H9 (cell line): ENCODE measurements around the gene DCC. TPM values are rescaled to one million over a fixed set of nuclear protein-coding genes. Genes with fewer than 3 reads are reported as not detected.

Source experiments
- DNase-seq: peaks from one replicate; pipeline ENCODE4 v3.0.0-alpha.2; 2017
- H2AFZ ChIP-seq: one replicate; pipeline ENCODE4 v1.6.1; 2013; ENCODE audit warnings: mild to moderate bottlenecking, low read length, control low read depth, moderate library complexity
- H2AK5ac ChIP-seq: 2 replicates; pipeline ENCODE4 v1.6.1; 2013; ENCODE audit warnings: low read length, control low read depth, mixed read lengths; ENCODE audit not compliant: insufficient read length
- H2BK120ac ChIP-seq: one replicate; pipeline ENCODE4 v1.6.1; 2013; ENCODE audit warnings: low read depth, mild to moderate bottlenecking, low read length, control low read depth, inconsistent platforms; ENCODE audit not compliant: poor library complexity, severe bottlenecking
- H2BK12ac ChIP-seq: 2 replicates; pipeline ENCODE4 v1.6.1; 2013; ENCODE audit warnings: low read length, control low read depth, mixed read lengths, low read depth; ENCODE audit not compliant: insufficient read length
- H2BK15ac ChIP-seq: 2 replicates; pipeline ENCODE4 v1.6.1; 2013; ENCODE audit warnings: low read depth, low read length, control low read depth
- H2BK20ac ChIP-seq: one replicate; pipeline ENCODE4 v1.6.1; 2013; ENCODE audit warnings: low read depth, mild to moderate bottlenecking, low read length, control low read depth, inconsistent platforms; ENCODE audit not compliant: poor library complexity, severe bottlenecking
- H2BK5ac ChIP-seq: 2 replicates; pipeline ENCODE4 v1.6.1; 2013; ENCODE audit warnings: low read length, control low read depth, mixed read lengths; ENCODE audit not compliant: insufficient read length
- H3K14ac ChIP-seq: 2 replicates; pipeline ENCODE4 v1.6.1; 2013; ENCODE audit warnings: low read length, control low read depth; ENCODE audit not compliant: insufficient read depth
- H3K18ac ChIP-seq: 2 replicates; pipeline ENCODE4 v1.6.1; 2013; ENCODE audit warnings: low read depth, mild to moderate bottlenecking, mixed read lengths, low read length, control low read depth; ENCODE audit not compliant: insufficient read length
- H3K23ac ChIP-seq: 2 replicates; pipeline ENCODE4 v1.6.1; 2013; ENCODE audit warnings: low read length, control low read depth, mixed read lengths, low read depth; ENCODE audit not compliant: insufficient read length
- H3K23me2 ChIP-seq: 2 replicates; pipeline ENCODE4 v1.6.1; 2013; ENCODE audit warnings: low read depth, mild to moderate bottlenecking, mixed read lengths, low read length, control low read depth; ENCODE audit not compliant: insufficient read length, poor library complexity, severe bottlenecking
- H3K27ac ChIP-seq: 2 replicates; pipeline ENCODE4 v1.5.1; 2013; ENCODE audit warnings: low read length, control low read depth, mixed read lengths, low read depth; ENCODE audit not compliant: insufficient read length
- H3K27me3 ChIP-seq: 2 replicates; pipeline ENCODE4 v1.6.1; 2013; ENCODE audit warnings: low read length, control low read depth, inconsistent platforms; ENCODE audit not compliant: insufficient read depth
- H3K4ac ChIP-seq: 2 replicates; pipeline ENCODE4 v1.6.1; 2013; ENCODE audit warnings: low read depth, mild to moderate bottlenecking, control low read depth, inconsistent platforms, low read length, moderate library complexity
- H3K4me1 ChIP-seq: 2 replicates; pipeline ENCODE4 v1.6.1; 2013; ENCODE audit warnings: low read length, control low read depth, inconsistent platforms; ENCODE audit not compliant: insufficient read depth
- H3K4me2 ChIP-seq: 2 replicates; pipeline ENCODE4 v1.6.1; 2013; ENCODE audit warnings: low read length, control low read depth, mixed read lengths; ENCODE audit not compliant: insufficient read length, insufficient read depth
- H3K56ac ChIP-seq: 2 replicates; pipeline ENCODE4 v1.6.1; 2013; ENCODE audit warnings: low read depth, mild to moderate bottlenecking, mixed read lengths, low read length, control low read depth; ENCODE audit not compliant: insufficient read length
- H3K79me1 ChIP-seq: 2 replicates; pipeline ENCODE4 v1.6.1; 2013; ENCODE audit warnings: low read depth, mild to moderate bottlenecking, moderate library complexity, low read length, control low read depth, inconsistent platforms; ENCODE audit not compliant: insufficient read depth, poor library complexity, severe bottlenecking
- H3K79me2 ChIP-seq: 2 replicates; pipeline ENCODE4 v1.6.1; 2013; ENCODE audit warnings: low read length, control low read depth, inconsistent platforms; ENCODE audit not compliant: insufficient read depth
- H3K9ac ChIP-seq: 2 replicates; pipeline ENCODE4 v1.6.1; 2013; ENCODE audit warnings: low read length, control low read depth, mixed read lengths; ENCODE audit not compliant: insufficient read length; ENCODE audit errors: extremely low read depth
- H3K9me3 ChIP-seq: one replicate; pipeline ENCODE4 v1.6.1; 2013; ENCODE audit warnings: low read depth, low read length, inconsistent platforms; ENCODE audit not compliant: control insufficient read depth
- H3T11ph ChIP-seq: one replicate; pipeline ENCODE4 v1.6.1; 2013; ENCODE audit warnings: mild to moderate bottlenecking, low read length, control low read depth, inconsistent platforms
- H4K20me1 ChIP-seq: one replicate; pipeline ENCODE4 v1.6.1; 2013; ENCODE audit not compliant: control insufficient read depth, insufficient read length, insufficient read depth
- H4K5ac ChIP-seq: 2 replicates; pipeline ENCODE4 v1.6.1; 2013; ENCODE audit warnings: low read depth, mild to moderate bottlenecking, mixed read lengths, low read length, control low read depth; ENCODE audit not compliant: insufficient read length
- H4K8ac ChIP-seq: replicated peaks from 2 replicates; pipeline ENCODE4 v1.6.1; 2013; ENCODE audit warnings: low read length, control low read depth, mixed read lengths, low read depth; ENCODE audit not compliant: insufficient read length
- H4K91ac ChIP-seq: 2 replicates; pipeline ENCODE4 v1.6.1; 2013; ENCODE audit warnings: low read depth, mild to moderate bottlenecking, moderate library complexity, mixed read lengths, low read length, control low read depth; ENCODE audit not compliant: insufficient read length
- H3K27ac Mint-ChIP-seq, 3 experiments: 2 replicates in 2 of 3; 3 replicates in 1 of 3; pipeline ENCODE4 v1.8.0; 2020 to 2021; ENCODE audit warnings: mixed read lengths in 3 of 3, mild to moderate bottlenecking in 1 of 3, moderate library complexity in 1 of 3
- H3K27me3 Mint-ChIP-seq: 2 replicates; pipeline ENCODE4 v1.8.0; 2021; ENCODE audit warnings: low read depth, mild to moderate bottlenecking, moderate library complexity, mixed read lengths
- H3K36me3 Mint-ChIP-seq, 3 experiments: 2 replicates in 2 of 3; 3 replicates in 1 of 3; pipeline ENCODE4 v1.8.0; 2020 to 2021; ENCODE audit warnings: low read depth in 3 of 3, mixed read lengths in 3 of 3; ENCODE audit not compliant: insufficient read depth in 1 of 3
- H3K4me1 Mint-ChIP-seq, 2 experiments: 2 replicates each; pipeline ENCODE4 v1.8.0; 2020; ENCODE audit warnings: mixed read lengths in 2 of 2
- H3K4me3 Mint-ChIP-seq, 2 experiments: 2 replicates in 1 of 2; 3 replicates in 1 of 2; pipeline ENCODE4 v1.8.0; 2020 to 2021; ENCODE audit warnings: mild to moderate bottlenecking in 2 of 2, mixed read lengths in 2 of 2, moderate library complexity in 1 of 2
- H3K9me3 Mint-ChIP-seq, 2 experiments: 2 replicates in 1 of 2; 3 replicates in 1 of 2; pipeline ENCODE4 v1.8.0; 2020; ENCODE audit warnings: mild to moderate bottlenecking in 2 of 2, mixed read lengths in 2 of 2, moderate library complexity in 1 of 2
- total RNA-seq: library from RNA; stranded (reverse); gene quantifications from 2 replicates; pipeline ENCODE4 v1.2.1, GENCODE V29; 2021
- TF ChIP-seq, protein P1 (sequence below): fragments of 200-600 bp; sonication (generic); conservative IDR thresholded peaks from 3 replicates; pipeline ENCODE4 v1.8.0; 2021; ENCODE audit warnings: antibody characterized with exemption, mild to moderate bottlenecking

DCC gene
- total RNA-seq, 1 experiment from 2014 or later: 0.35 TPM

DNA sequence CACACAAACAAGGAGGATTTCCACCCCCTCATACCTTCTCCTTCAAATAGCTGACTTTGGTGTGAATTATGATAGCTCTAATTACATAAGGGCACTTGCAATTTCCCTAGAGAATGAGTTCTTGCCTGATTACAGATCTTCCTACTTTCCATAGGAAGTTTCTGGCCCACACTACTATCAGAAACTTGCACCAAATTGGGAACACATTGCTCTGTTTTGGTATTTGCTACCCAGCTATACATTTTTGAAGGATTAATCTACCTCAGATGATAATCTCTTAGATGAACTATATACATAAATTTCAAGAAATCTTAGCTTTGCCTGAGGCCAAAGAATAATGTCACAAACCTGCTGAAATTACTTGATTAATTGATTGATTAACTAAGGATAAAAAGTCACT, 4.9 kb downstream of the DCC start:
- no peak overlapping the region for H3K4me3 Mint-ChIP-seq
- Histone ChIP-seq H2BK15ac (no peak overlapping the region), H2AK5ac (no peak overlapping the region), H3K4me1 (no peaks in the 10 kb centered on the region), H3K9me3 (no peaks in the 10 kb centered on the region), H3K4ac (no peak overlapping the region), H3K4me2 (no peak overlapping the region), H3K27ac (no peak overlapping the region), H3K79me1 (no peaks in the 10 kb centered on the region), H4K20me1 (no peaks in the 10 kb centered on the region), H3K18ac (no peak overlapping the region), H3K14ac (no peak overlapping the region), H3K9ac (no peak overlapping the region), H2BK20ac (no peak overlapping the region), H2BK5ac (no peak overlapping the region), H2BK120ac (no peak overlapping the region), H2BK12ac (no peak overlapping the region), H3K27me3 (peaks cover 17% of the 10 kb centered on the region), H3K79me2 (no peaks in the 10 kb centered on the region), H2AFZ (no peak overlapping the region), H4K8ac (no peak overlapping the region), H3K56ac (no peak overlapping the region), H3K23ac (no peak overlapping the region), H4K91ac (no peak overlapping the region), H4K5ac (no peak overlapping the region), H3K23me2 (peaks cover 23% of the 10 kb centered on the region), H3T11ph (no peak overlapping the region)
- peaks cover 0 to 2% (median 0%) of the 10 kb centered on the region in 3 experiments; a peak in 1 of 7 replicates for H3K36me3 Mint-ChIP-seq
- DNase-seq: no peak
- peaks cover 20 to 21% of the 10 kb centered on the region in 2 experiments for H3K4me1 Mint-ChIP-seq
- no peaks in the 10 kb centered on the region for H3K27me3 Mint-ChIP-seq
- peaks cover 0 to 2% of the 10 kb centered on the region in 2 experiments; a peak in 1 of 5 replicates for H3K9me3 Mint-ChIP-seq
- H3K27ac Mint-ChIP-seq: no peak overlapping the region
- TF ChIP-seq, protein P1, sequence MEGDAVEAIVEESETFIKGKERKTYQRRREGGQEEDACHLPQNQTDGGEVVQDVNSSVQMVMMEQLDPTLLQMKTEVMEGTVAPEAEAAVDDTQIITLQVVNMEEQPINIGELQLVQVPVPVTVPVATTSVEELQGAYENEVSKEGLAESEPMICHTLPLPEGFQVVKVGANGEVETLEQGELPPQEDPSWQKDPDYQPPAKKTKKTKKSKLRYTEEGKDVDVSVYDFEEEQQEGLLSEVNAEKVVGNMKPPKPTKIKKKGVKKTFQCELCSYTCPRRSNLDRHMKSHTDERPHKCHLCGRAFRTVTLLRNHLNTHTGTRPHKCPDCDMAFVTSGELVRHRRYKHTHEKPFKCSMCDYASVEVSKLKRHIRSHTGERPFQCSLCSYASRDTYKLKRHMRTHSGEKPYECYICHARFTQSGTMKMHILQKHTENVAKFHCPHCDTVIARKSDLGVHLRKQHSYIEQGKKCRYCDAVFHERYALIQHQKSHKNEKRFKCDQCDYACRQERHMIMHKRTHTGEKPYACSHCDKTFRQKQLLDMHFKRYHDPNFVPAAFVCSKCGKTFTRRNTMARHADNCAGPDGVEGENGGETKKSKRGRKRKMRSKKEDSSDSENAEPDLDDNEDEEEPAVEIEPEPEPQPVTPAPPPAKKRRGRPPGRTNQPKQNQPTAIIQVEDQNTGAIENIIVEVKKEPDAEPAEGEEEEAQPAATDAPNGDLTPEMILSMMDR: no peak
